Neural crest cell (in vitro differentiated cells): Measurements from ENCODE around the gene NOP16. TPM values are rescaled to one million over a fixed set of nuclear protein-coding genes. Genes with fewer than 3 reads are reported as not detected.

Source experiments
- DNase-seq: peaks from one replicate; pipeline ENCODE4 v3.0.0; 2021; ENCODE audit warnings: low read depth, mixed read lengths, low spot score
- H3K27ac Mint-ChIP-seq: one replicate; pipeline ENCODE4 v1.8.0; 2021; ENCODE audit warnings: mild to moderate bottlenecking, mixed read lengths; ENCODE audit not compliant: unreplicated experiment
- H3K27me3 Mint-ChIP-seq: 2 replicates; pipeline ENCODE4 v1.8.0; 2021; ENCODE audit warnings: low read depth, mild to moderate bottlenecking, mixed read lengths
- H3K36me3 Mint-ChIP-seq: 2 replicates; pipeline ENCODE4 v1.8.0; 2021; ENCODE audit warnings: low read depth, mild to moderate bottlenecking, mixed read lengths
- H3K4me1 Mint-ChIP-seq: 2 replicates; pipeline ENCODE4 v1.8.0; 2021; ENCODE audit warnings: mixed read lengths
- H3K4me3 Mint-ChIP-seq: one replicate; pipeline ENCODE4 v1.8.0; 2021; ENCODE audit warnings: mild to moderate bottlenecking, mixed read lengths
- H3K9me3 Mint-ChIP-seq: 2 replicates; pipeline ENCODE4 v1.8.0; 2021; ENCODE audit warnings: mixed read lengths
- total RNA-seq: library from RNA; stranded (reverse); gene quantifications from 2 replicates; pipeline ENCODE4 v1.2.1, GENCODE V29; 2021
- TF ChIP-seq, protein P1 (sequence below): fragments of 200-600 bp; sonication (generic); conservative IDR thresholded peaks from 2 replicates; pipeline ENCODE4 v1.5.0; 2021; ENCODE audit warnings: antibody characterized with exemption, mild to moderate bottlenecking

NOP16 gene
- total RNA-seq, 1 donor from 2014 or later, result 40.9 TPM

GRCh38 chr5:176360894-176361436 lies 27.4 kb downstream of the NOP16 start:
- peak overlapping the region; percentile 99 for H3K27ac Mint-ChIP-seq
- no peak for DNase-seq
- peaks cover 3% of the 10 kb centered on the region for H3K36me3 Mint-ChIP-seq
- peaks cover 23% of the 10 kb centered on the region for H3K4me1 Mint-ChIP-seq
- H3K9me3 Mint-ChIP-seq, result no peaks in the 10 kb centered on the region
- H3K27me3 Mint-ChIP-seq, result peaks cover 17% of the 10 kb centered on the region
- peak overlapping the region; percentile 99 for H3K4me3 Mint-ChIP-seq
- TF ChIP-seq, protein P1, sequence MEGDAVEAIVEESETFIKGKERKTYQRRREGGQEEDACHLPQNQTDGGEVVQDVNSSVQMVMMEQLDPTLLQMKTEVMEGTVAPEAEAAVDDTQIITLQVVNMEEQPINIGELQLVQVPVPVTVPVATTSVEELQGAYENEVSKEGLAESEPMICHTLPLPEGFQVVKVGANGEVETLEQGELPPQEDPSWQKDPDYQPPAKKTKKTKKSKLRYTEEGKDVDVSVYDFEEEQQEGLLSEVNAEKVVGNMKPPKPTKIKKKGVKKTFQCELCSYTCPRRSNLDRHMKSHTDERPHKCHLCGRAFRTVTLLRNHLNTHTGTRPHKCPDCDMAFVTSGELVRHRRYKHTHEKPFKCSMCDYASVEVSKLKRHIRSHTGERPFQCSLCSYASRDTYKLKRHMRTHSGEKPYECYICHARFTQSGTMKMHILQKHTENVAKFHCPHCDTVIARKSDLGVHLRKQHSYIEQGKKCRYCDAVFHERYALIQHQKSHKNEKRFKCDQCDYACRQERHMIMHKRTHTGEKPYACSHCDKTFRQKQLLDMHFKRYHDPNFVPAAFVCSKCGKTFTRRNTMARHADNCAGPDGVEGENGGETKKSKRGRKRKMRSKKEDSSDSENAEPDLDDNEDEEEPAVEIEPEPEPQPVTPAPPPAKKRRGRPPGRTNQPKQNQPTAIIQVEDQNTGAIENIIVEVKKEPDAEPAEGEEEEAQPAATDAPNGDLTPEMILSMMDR, result no peak

GRCh38 chr5:176359658-176360057 lies 28.7 kb downstream of the NOP16 start:
- H3K36me3 Mint-ChIP-seq, result peaks cover 3% of the 10 kb centered on the region
- H3K4me3 Mint-ChIP-seq, result peak overlapping the region; percentile 83
- H3K27ac Mint-ChIP-seq, result no peak overlapping the region
- peaks cover 17% of the 10 kb centered on the region for H3K27me3 Mint-ChIP-seq
- no peak for DNase-seq
- no peaks in the 10 kb centered on the region for H3K9me3 Mint-ChIP-seq
- peaks cover 23% of the 10 kb centered on the region for H3K4me1 Mint-ChIP-seq
- TF ChIP-seq, protein P1, result no peak

DNA sequence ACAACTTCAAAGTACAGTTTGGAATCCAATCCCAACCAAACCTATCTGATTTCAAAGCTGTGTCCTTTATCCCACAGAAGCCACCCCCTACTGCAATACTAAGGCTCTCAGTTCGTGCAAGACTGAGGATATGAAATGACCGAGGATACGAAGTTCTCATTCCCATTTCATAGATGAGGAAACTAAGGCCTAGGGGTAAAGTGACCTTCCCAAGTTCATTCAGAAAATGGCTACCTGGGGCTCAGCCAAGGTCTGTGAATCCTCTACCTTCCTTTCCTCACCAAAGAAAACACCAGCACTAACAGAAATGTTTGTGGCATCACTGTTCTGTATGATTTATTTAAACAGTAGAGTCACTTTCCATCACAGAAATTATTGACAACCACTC lies 32.2 kb downstream of the NOP16 start:
- DNase-seq, result no peak
- H3K4me3 Mint-ChIP-seq, result no peak overlapping the region
- peaks cover 6% of the 10 kb centered on the region for H3K36me3 Mint-ChIP-seq
- TF ChIP-seq, protein P1, result no peak
- H3K27ac Mint-ChIP-seq, result no peak overlapping the region
- no peaks in the 10 kb centered on the region for H3K27me3 Mint-ChIP-seq
- no peaks in the 10 kb centered on the region for H3K9me3 Mint-ChIP-seq
- H3K4me1 Mint-ChIP-seq, result peaks cover 18% of the 10 kb centered on the region

- Mint-ChIP-seq H3K27ac (no peak overlapping the region), H3K36me3 (peaks cover 6% of the 10 kb centered on the region), H3K4me3 (no peak overlapping the region), H3K9me3 (no peaks in the 10 kb centered on the region), H3K27me3 (no peaks in the 10 kb centered on the region), H3K4me1 (peaks cover 18% of the 10 kb centered on the region)
- no peak for DNase-seq
- TF ChIP-seq, protein P1, result peak; percentile 35
Observed at GRCh38 chr5:176355400-176356178, 32.8 kb downstream of the NOP16 start.

DNA sequence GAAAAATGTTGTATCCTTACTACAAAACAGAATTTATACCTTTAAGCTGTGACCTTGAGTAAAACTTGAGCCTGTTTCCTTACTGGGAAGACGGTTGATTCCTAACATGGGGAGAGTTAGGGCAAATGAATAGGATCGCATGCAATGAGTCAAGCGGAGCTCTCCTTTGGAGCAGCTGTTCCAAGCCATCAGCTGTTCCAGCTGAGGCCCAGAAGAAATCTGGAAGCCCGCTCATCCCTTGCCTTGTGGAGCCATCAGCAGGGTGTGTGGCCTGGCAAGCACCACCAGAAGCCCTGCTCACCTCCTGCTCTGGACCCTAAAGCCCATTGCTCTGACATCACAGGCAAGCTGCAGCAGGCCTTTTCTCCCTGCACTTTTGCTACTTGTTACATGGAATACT lies 34.9 kb downstream of the NOP16 start:
- DNase-seq, result no peak
- Mint-ChIP-seq H3K4me3 (no peak overlapping the region), H3K27me3 (no peaks in the 10 kb centered on the region), H3K9me3 (no peaks in the 10 kb centered on the region), H3K4me1 (peaks cover 10% of the 10 kb centered on the region), H3K36me3 (peaks cover 17% of the 10 kb centered on the region), H3K27ac (no peak overlapping the region)
- TF ChIP-seq, protein P1, result no peak
